H9 (cell line): Measurements from ENCODE around the gene PIP5KL1. TPM values are rescaled to one million over a fixed set of nuclear protein-coding genes. Genes with fewer than 3 reads are reported as not detected.
A peak's percentile ranks its signal among the peaks of the same experiment; 100 is the strongest.

Experiments used
- DNase-seq: peaks from one replicate; pipeline ENCODE4 v3.0.0-alpha.2; 2017
- H2AFZ ChIP-seq: one replicate; pipeline ENCODE4 v1.6.1; 2013; ENCODE audit warnings: mild to moderate bottlenecking, low read length, control low read depth, moderate library complexity
- H2AK5ac ChIP-seq: 2 replicates; pipeline ENCODE4 v1.6.1; 2013; ENCODE audit warnings: low read length, control low read depth, mixed read lengths; ENCODE audit not compliant: insufficient read length
- H2BK120ac ChIP-seq: one replicate; pipeline ENCODE4 v1.6.1; 2013; ENCODE audit warnings: low read depth, mild to moderate bottlenecking, low read length, control low read depth, inconsistent platforms; ENCODE audit not compliant: poor library complexity, severe bottlenecking
- H2BK12ac ChIP-seq: 2 replicates; pipeline ENCODE4 v1.6.1; 2013; ENCODE audit warnings: low read length, control low read depth, mixed read lengths, low read depth; ENCODE audit not compliant: insufficient read length
- H2BK15ac ChIP-seq: 2 replicates; pipeline ENCODE4 v1.6.1; 2013; ENCODE audit warnings: low read depth, low read length, control low read depth
- H2BK20ac ChIP-seq: one replicate; pipeline ENCODE4 v1.6.1; 2013; ENCODE audit warnings: low read depth, mild to moderate bottlenecking, low read length, control low read depth, inconsistent platforms; ENCODE audit not compliant: poor library complexity, severe bottlenecking
- H2BK5ac ChIP-seq: 2 replicates; pipeline ENCODE4 v1.6.1; 2013; ENCODE audit warnings: low read length, control low read depth, mixed read lengths; ENCODE audit not compliant: insufficient read length
- H3K14ac ChIP-seq: 2 replicates; pipeline ENCODE4 v1.6.1; 2013; ENCODE audit warnings: low read length, control low read depth; ENCODE audit not compliant: insufficient read depth
- H3K18ac ChIP-seq: 2 replicates; pipeline ENCODE4 v1.6.1; 2013; ENCODE audit warnings: low read depth, mild to moderate bottlenecking, mixed read lengths, low read length, control low read depth; ENCODE audit not compliant: insufficient read length
- H3K23ac ChIP-seq: 2 replicates; pipeline ENCODE4 v1.6.1; 2013; ENCODE audit warnings: low read length, control low read depth, mixed read lengths, low read depth; ENCODE audit not compliant: insufficient read length
- H3K23me2 ChIP-seq: 2 replicates; pipeline ENCODE4 v1.6.1; 2013; ENCODE audit warnings: low read depth, mild to moderate bottlenecking, mixed read lengths, low read length, control low read depth; ENCODE audit not compliant: insufficient read length, poor library complexity, severe bottlenecking
- H3K27ac ChIP-seq: 2 replicates; pipeline ENCODE4 v1.5.1; 2013; ENCODE audit warnings: low read length, control low read depth, mixed read lengths, low read depth; ENCODE audit not compliant: insufficient read length
- H3K27me3 ChIP-seq: 2 replicates; pipeline ENCODE4 v1.6.1; 2013; ENCODE audit warnings: low read length, control low read depth, inconsistent platforms; ENCODE audit not compliant: insufficient read depth
- H3K4ac ChIP-seq: 2 replicates; pipeline ENCODE4 v1.6.1; 2013; ENCODE audit warnings: low read depth, mild to moderate bottlenecking, control low read depth, inconsistent platforms, low read length, moderate library complexity
- H3K4me1 ChIP-seq: 2 replicates; pipeline ENCODE4 v1.6.1; 2013; ENCODE audit warnings: low read length, control low read depth, inconsistent platforms; ENCODE audit not compliant: insufficient read depth
- H3K4me2 ChIP-seq: 2 replicates; pipeline ENCODE4 v1.6.1; 2013; ENCODE audit warnings: low read length, control low read depth, mixed read lengths; ENCODE audit not compliant: insufficient read length, insufficient read depth
- H3K56ac ChIP-seq: 2 replicates; pipeline ENCODE4 v1.6.1; 2013; ENCODE audit warnings: low read depth, mild to moderate bottlenecking, mixed read lengths, low read length, control low read depth; ENCODE audit not compliant: insufficient read length
- H3K79me1 ChIP-seq: 2 replicates; pipeline ENCODE4 v1.6.1; 2013; ENCODE audit warnings: low read depth, mild to moderate bottlenecking, moderate library complexity, low read length, control low read depth, inconsistent platforms; ENCODE audit not compliant: insufficient read depth, poor library complexity, severe bottlenecking
- H3K79me2 ChIP-seq: 2 replicates; pipeline ENCODE4 v1.6.1; 2013; ENCODE audit warnings: low read length, control low read depth, inconsistent platforms; ENCODE audit not compliant: insufficient read depth
- H3K9ac ChIP-seq: 2 replicates; pipeline ENCODE4 v1.6.1; 2013; ENCODE audit warnings: low read length, control low read depth, mixed read lengths; ENCODE audit not compliant: insufficient read length; ENCODE audit errors: extremely low read depth
- H3K9me3 ChIP-seq: one replicate; pipeline ENCODE4 v1.6.1; 2013; ENCODE audit warnings: low read depth, low read length, inconsistent platforms; ENCODE audit not compliant: control insufficient read depth
- H3T11ph ChIP-seq: one replicate; pipeline ENCODE4 v1.6.1; 2013; ENCODE audit warnings: mild to moderate bottlenecking, low read length, control low read depth, inconsistent platforms
- H4K20me1 ChIP-seq: one replicate; pipeline ENCODE4 v1.6.1; 2013; ENCODE audit not compliant: control insufficient read depth, insufficient read length, insufficient read depth
- H4K5ac ChIP-seq: 2 replicates; pipeline ENCODE4 v1.6.1; 2013; ENCODE audit warnings: low read depth, mild to moderate bottlenecking, mixed read lengths, low read length, control low read depth; ENCODE audit not compliant: insufficient read length
- H4K8ac ChIP-seq: replicated peaks from 2 replicates; pipeline ENCODE4 v1.6.1; 2013; ENCODE audit warnings: low read length, control low read depth, mixed read lengths, low read depth; ENCODE audit not compliant: insufficient read length
- H4K91ac ChIP-seq: 2 replicates; pipeline ENCODE4 v1.6.1; 2013; ENCODE audit warnings: low read depth, mild to moderate bottlenecking, moderate library complexity, mixed read lengths, low read length, control low read depth; ENCODE audit not compliant: insufficient read length
- H3K27ac Mint-ChIP-seq, 3 experiments: 2 replicates in 2 of 3; 3 replicates in 1 of 3; pipeline ENCODE4 v1.8.0; 2020 to 2021; ENCODE audit warnings: mixed read lengths in 3 of 3, mild to moderate bottlenecking in 1 of 3, moderate library complexity in 1 of 3
- H3K27me3 Mint-ChIP-seq: 2 replicates; pipeline ENCODE4 v1.8.0; 2021; ENCODE audit warnings: low read depth, mild to moderate bottlenecking, moderate library complexity, mixed read lengths
- H3K36me3 Mint-ChIP-seq, 3 experiments: 2 replicates in 2 of 3; 3 replicates in 1 of 3; pipeline ENCODE4 v1.8.0; 2020 to 2021; ENCODE audit warnings: low read depth in 3 of 3, mixed read lengths in 3 of 3; ENCODE audit not compliant: insufficient read depth in 1 of 3
- H3K4me1 Mint-ChIP-seq, 2 experiments: 2 replicates each; pipeline ENCODE4 v1.8.0; 2020; ENCODE audit warnings: mixed read lengths in 2 of 2
- H3K4me3 Mint-ChIP-seq, 2 experiments: 2 replicates in 1 of 2; 3 replicates in 1 of 2; pipeline ENCODE4 v1.8.0; 2020 to 2021; ENCODE audit warnings: mild to moderate bottlenecking in 2 of 2, mixed read lengths in 2 of 2, moderate library complexity in 1 of 2
- H3K9me3 Mint-ChIP-seq, 2 experiments: 2 replicates in 1 of 2; 3 replicates in 1 of 2; pipeline ENCODE4 v1.8.0; 2020; ENCODE audit warnings: mild to moderate bottlenecking in 2 of 2, mixed read lengths in 2 of 2, moderate library complexity in 1 of 2
- WGBS: extraction: QIAGEN DNeasy Blood & Tissue Kit; methylation state at CpG from one replicate; pipeline ENCODE4 v1.1.7; 2013; ENCODE audit warnings: missing lambda C conversion rate, low lambda C conversion rate, mixed read lengths; ENCODE audit not compliant: insufficient read length; ENCODE audit errors: extremely low coverage; 5-methylcytosine and 5-hydroxymethylcytosine counted together
- total RNA-seq: library from RNA; stranded (reverse); gene quantifications from 2 replicates; pipeline ENCODE4 v1.2.1, GENCODE V29; 2021
- TF ChIP-seq, protein P1 (sequence below): fragments of 200-600 bp; sonication (generic); conservative IDR thresholded peaks from 3 replicates; pipeline ENCODE4 v1.8.0; 2021; ENCODE audit warnings: antibody characterized with exemption, mild to moderate bottlenecking

PIP5KL1 gene
- total RNA-seq, 1 experiment from 2014 or later: 11.6 TPM

- Mint-ChIP-seq H3K27ac (peak overlapping the region in 2 of 3 experiments; percentile 22 to 45; a peak in 3 of 7 replicates), H3K9me3 (no peaks in the 10 kb centered on the region), H3K36me3 (peaks cover 10 to 49% (median 43%) of the 10 kb centered on the region in 3 experiments; a peak in 6 of 7 replicates), H3K4me1 (peaks cover 13 to 37% of the 10 kb centered on the region in 2 experiments), H3K4me3 (no peak overlapping the region), H3K27me3 (peaks cover 2% of the 10 kb centered on the region; the same call in 1 of the 2 replicates)
- H3K23ac ChIP-seq: no peak overlapping the region
- no peaks in the 10 kb centered on the region for H3K9me3 ChIP-seq
- WGBS: no CpG with 5 or more reads among the region's 14 CpGs
- H3K27me3 ChIP-seq: no peaks in the 10 kb centered on the region
- DNase-seq: no peak
- no peak overlapping the region for H2BK20ac ChIP-seq
- H4K5ac ChIP-seq: no peak overlapping the region
- no peak overlapping the region for H3K9ac ChIP-seq
- H4K20me1 ChIP-seq: no peaks in the 10 kb centered on the region
- no peak overlapping the region for H2BK12ac ChIP-seq
- no peak overlapping the region for H4K8ac ChIP-seq
- H3K79me1 ChIP-seq: no peaks in the 10 kb centered on the region
- H3K56ac ChIP-seq: no peak overlapping the region
- H4K91ac ChIP-seq: no peak overlapping the region
- H3T11ph ChIP-seq: no peak overlapping the region
- no peak overlapping the region for H3K4me2 ChIP-seq
- H3K4me1 ChIP-seq: no peaks in the 10 kb centered on the region
- no peak overlapping the region for H2BK120ac ChIP-seq
- no peak overlapping the region for H2BK5ac ChIP-seq
- H3K14ac ChIP-seq: no peak overlapping the region
- H3K27ac ChIP-seq: no peak overlapping the region
- H2BK15ac ChIP-seq: no peak overlapping the region
- no peak overlapping the region for H2AK5ac ChIP-seq
- no peaks in the 10 kb centered on the region for H3K79me2 ChIP-seq
- no peak overlapping the region for H3K4ac ChIP-seq
- H3K23me2 ChIP-seq: no peaks in the 10 kb centered on the region
- no peak overlapping the region for H3K18ac ChIP-seq
- H2AFZ ChIP-seq: no peak overlapping the region
- TF ChIP-seq, protein P1, sequence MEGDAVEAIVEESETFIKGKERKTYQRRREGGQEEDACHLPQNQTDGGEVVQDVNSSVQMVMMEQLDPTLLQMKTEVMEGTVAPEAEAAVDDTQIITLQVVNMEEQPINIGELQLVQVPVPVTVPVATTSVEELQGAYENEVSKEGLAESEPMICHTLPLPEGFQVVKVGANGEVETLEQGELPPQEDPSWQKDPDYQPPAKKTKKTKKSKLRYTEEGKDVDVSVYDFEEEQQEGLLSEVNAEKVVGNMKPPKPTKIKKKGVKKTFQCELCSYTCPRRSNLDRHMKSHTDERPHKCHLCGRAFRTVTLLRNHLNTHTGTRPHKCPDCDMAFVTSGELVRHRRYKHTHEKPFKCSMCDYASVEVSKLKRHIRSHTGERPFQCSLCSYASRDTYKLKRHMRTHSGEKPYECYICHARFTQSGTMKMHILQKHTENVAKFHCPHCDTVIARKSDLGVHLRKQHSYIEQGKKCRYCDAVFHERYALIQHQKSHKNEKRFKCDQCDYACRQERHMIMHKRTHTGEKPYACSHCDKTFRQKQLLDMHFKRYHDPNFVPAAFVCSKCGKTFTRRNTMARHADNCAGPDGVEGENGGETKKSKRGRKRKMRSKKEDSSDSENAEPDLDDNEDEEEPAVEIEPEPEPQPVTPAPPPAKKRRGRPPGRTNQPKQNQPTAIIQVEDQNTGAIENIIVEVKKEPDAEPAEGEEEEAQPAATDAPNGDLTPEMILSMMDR: no peak
These were observed 12.6 kb upstream of the PIP5KL1 start for GRCh38 chr9:127943011-127943662.
